HepG2 (cell line): ENCODE results near the gene SCAMP3. TPM values are rescaled to one million over a fixed set of nuclear protein-coding genes. Genes with fewer than 3 reads are reported as not detected.

Source experiments
- AHDC1 ChIP-seq: sonication (generic); formaldehyde crosslinking; IDR thresholded peaks from 2 replicates; pipeline ENCODE4 v1.5.1; 2020; ENCODE audit warnings: mild to moderate bottlenecking, missing genetic modification reagents, borderline replicate concordance
- BORCS8-MEF2B ChIP-seq: sonication (generic); formaldehyde crosslinking; IDR thresholded peaks from 2 replicates; pipeline ENCODE4 v1.8.0; 2022; ENCODE audit warnings: mild to moderate bottlenecking, missing genetic modification reagents
- CBX5 ChIP-seq: sonication (generic); formaldehyde crosslinking; IDR thresholded peaks from 2 replicates; pipeline ENCODE4 v1.4.0; 2020; ENCODE audit warnings: missing genetic modification reagents, borderline replicate concordance
- MEIS2 ChIP-seq: sonication (generic); formaldehyde crosslinking; IDR thresholded peaks from 2 replicates; pipeline ENCODE4 v1.9.0; 2021; ENCODE audit warnings: mild to moderate bottlenecking, missing genetic modification reagents
- NFIC ChIP-seq: IDR thresholded peaks from 2 replicates; pipeline ENCODE4 v1.6.1; 2012; ENCODE audit warnings: mild to moderate bottlenecking, low read length, inconsistent platforms
- PHF8 ChIP-seq: sonication (generic); formaldehyde crosslinking; IDR thresholded peaks from 2 replicates; pipeline ENCODE4 v1.5.0; 2020; ENCODE audit warnings: missing genetic modification reagents
- RAD21 ChIP-seq: fragments of 450-650 bp; formaldehyde crosslinking; IDR thresholded peaks from 2 replicates; pipeline ENCODE4 v1.5.0; 2020; ENCODE audit warnings: mild to moderate bottlenecking
- RAD51 ChIP-seq: fragments of 450-650 bp; IDR thresholded peaks from 2 replicates; pipeline ENCODE4 v1.6.1; 2016; ENCODE audit warnings: borderline replicate concordance
- RARA ChIP-seq: IDR thresholded peaks from 2 replicates; pipeline ENCODE4 v1.6.1; 2016; ENCODE audit warnings: missing genetic modification reagents, missing compliant biosample characterization
- ZFAT ChIP-seq: sonication (generic); formaldehyde crosslinking; conservative IDR thresholded peaks from 2 replicates; pipeline ENCODE4 v1.8.1; 2023; ENCODE audit warnings: missing genetic modification reagents, inconsistent platforms
- ZNF430 ChIP-seq: sonication (generic); formaldehyde crosslinking; IDR thresholded peaks from 2 replicates; pipeline ENCODE4 v1.9.0; 2021; ENCODE audit warnings: mild to moderate bottlenecking, missing genetic modification reagents
- ZNF563 ChIP-seq: sonication (generic); formaldehyde crosslinking; IDR thresholded peaks from 2 replicates; pipeline ENCODE4 v1.8.0; 2022; ENCODE audit warnings: mild to moderate bottlenecking, moderate library complexity, missing genetic modification reagents
- ZNF747 ChIP-seq: sonication (generic); formaldehyde crosslinking; IDR thresholded peaks from 2 replicates; pipeline ENCODE4 v1.8.1; 2023; ENCODE audit warnings: missing genetic modification reagents, mild to moderate bottlenecking, borderline replicate concordance
- ZSCAN29 ChIP-seq: sonication (generic); formaldehyde crosslinking; conservative IDR thresholded peaks from 2 replicates; pipeline ENCODE4 v1.4.0; 2020; ENCODE audit warnings: mild to moderate bottlenecking, missing genetic modification reagents
- polyA plus RNA-seq, 8 experiments: library from polyadenylated mRNA; depleted of rRNA in 3 of 8; stranded (reverse) in 7 of 8; unstranded in 1 of 8; fragments of >200 nt; fragmentation: Illumina TruSeq in 4 of 8; extraction: Trizol in 4 of 8; gene quantifications; 2 replicates each; pipeline versions ENCODE4 v1.2.1 to v1.2.3, GENCODE V29; 2011 to 2016; ENCODE audit warnings: low read depth in 4 of 8, missing spikeins in 1 of 8, mixed read lengths in 1 of 8; ENCODE audit not compliant: insufficient read depth in 1 of 8
- total RNA-seq, 5 experiments: library from RNA; depleted of rRNA; stranded (reverse); fragments of >200 nt; fragmentation: Illumina TruSeq; extraction: Trizol; gene quantifications; 2 replicates each; pipeline ENCODE4 v1.2.3, GENCODE V29; 2016; ENCODE audit warnings: low read depth in 1 of 5
- TF ChIP-seq, protein P1 (sequence below): sonication (generic); formaldehyde crosslinking; IDR thresholded peaks from 2 replicates; pipeline ENCODE4 v1.5.0; 2020; ENCODE audit warnings: mild to moderate bottlenecking, missing genetic modification reagents, moderate library complexity
- TF ChIP-seq, protein P2 (sequence below): sonication (generic); formaldehyde crosslinking; IDR thresholded peaks from 2 replicates; pipeline ENCODE4 v1.4.0; 2020; ENCODE audit warnings: missing genetic modification reagents

The SCAMP3 gene
- total and polyA plus RNA-seq, 2 of the 13 experiments (the other 11 are each of a cell fraction or from before 2014, with no cell fraction given), result 46.8 to 83.3 TPM

GRCh38 chr1:155250633-155251449, 11.3 kb downstream of the SCAMP3 start (continued):
- TF ChIP-seq ZNF430 (CRISPR knock-in tag), result no peak
- TF ChIP-seq BORCS8-MEF2B (CRISPR knock-in tag), result peak; percentile 49; the same call in 1 of the 2 replicates
- peak; percentile 97 for TF ChIP-seq RAD21 (CRISPR knock-in tag)
- TF ChIP-seq RAD51, result no peak
- TF ChIP-seq ZNF747 (CRISPR knock-in tag), result no peak; the same call in 1 of the 2 replicates
- peak; percentile 19 for TF ChIP-seq MEIS2
- TF ChIP-seq, protein P1, sequence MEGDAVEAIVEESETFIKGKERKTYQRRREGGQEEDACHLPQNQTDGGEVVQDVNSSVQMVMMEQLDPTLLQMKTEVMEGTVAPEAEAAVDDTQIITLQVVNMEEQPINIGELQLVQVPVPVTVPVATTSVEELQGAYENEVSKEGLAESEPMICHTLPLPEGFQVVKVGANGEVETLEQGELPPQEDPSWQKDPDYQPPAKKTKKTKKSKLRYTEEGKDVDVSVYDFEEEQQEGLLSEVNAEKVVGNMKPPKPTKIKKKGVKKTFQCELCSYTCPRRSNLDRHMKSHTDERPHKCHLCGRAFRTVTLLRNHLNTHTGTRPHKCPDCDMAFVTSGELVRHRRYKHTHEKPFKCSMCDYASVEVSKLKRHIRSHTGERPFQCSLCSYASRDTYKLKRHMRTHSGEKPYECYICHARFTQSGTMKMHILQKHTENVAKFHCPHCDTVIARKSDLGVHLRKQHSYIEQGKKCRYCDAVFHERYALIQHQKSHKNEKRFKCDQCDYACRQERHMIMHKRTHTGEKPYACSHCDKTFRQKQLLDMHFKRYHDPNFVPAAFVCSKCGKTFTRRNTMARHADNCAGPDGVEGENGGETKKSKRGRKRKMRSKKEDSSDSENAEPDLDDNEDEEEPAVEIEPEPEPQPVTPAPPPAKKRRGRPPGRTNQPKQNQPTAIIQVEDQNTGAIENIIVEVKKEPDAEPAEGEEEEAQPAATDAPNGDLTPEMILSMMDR (CRISPR knock-in tag), result peak; percentile 99
- no peak for TF ChIP-seq ZFAT (CRISPR knock-in tag)
- TF ChIP-seq NFIC, result no peak
- TF ChIP-seq, protein P2, sequence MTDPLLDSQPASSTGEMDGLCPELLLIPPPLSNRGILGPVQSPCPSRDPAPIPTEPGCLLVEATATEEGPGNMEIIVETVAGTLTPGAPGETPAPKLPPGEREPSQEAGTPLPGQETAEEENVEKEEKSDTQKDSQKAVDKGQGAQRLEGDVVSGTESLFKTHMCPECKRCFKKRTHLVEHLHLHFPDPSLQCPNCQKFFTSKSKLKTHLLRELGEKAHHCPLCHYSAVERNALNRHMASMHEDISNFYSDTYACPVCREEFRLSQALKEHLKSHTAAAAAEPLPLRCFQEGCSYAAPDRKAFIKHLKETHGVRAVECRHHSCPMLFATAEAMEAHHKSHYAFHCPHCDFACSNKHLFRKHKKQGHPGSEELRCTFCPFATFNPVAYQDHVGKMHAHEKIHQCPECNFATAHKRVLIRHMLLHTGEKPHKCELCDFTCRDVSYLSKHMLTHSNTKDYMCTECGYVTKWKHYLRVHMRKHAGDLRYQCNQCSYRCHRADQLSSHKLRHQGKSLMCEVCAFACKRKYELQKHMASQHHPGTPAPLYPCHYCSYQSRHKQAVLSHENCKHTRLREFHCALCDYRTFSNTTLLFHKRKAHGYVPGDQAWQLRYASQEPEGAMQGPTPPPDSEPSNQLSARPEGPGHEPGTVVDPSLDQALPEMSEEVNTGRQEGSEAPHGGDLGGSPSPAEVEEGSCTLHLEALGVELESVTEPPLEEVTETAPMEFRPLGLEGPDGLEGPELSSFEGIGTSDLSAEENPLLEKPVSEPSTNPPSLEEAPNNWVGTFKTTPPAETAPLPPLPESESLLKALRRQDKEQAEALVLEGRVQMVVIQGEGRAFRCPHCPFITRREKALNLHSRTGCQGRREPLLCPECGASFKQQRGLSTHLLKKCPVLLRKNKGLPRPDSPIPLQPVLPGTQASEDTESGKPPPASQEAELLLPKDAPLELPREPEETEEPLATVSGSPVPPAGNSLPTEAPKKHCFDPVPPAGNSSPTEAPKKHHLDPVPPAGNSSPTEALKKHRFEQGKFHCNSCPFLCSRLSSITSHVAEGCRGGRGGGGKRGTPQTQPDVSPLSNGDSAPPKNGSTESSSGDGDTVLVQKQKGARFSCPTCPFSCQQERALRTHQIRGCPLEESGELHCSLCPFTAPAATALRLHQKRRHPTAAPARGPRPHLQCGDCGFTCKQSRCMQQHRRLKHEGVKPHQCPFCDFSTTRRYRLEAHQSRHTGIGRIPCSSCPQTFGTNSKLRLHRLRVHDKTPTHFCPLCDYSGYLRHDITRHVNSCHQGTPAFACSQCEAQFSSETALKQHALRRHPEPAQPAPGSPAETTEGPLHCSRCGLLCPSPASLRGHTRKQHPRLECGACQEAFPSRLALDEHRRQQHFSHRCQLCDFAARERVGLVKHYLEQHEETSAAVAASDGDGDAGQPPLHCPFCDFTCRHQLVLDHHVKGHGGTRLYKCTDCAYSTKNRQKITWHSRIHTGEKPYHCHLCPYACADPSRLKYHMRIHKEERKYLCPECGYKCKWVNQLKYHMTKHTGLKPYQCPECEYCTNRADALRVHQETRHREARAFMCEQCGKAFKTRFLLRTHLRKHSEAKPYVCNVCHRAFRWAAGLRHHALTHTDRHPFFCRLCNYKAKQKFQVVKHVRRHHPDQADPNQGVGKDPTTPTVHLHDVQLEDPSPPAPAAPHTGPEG, result no peak
- 0 out of 2 replicates have a peak, but pooled peaks have one; percentile 36 for TF ChIP-seq AHDC1 (CRISPR knock-in tag)
- peak; percentile 42 for TF ChIP-seq RARA (CRISPR knock-in tag)
- peak; percentile 56; the same call in 1 of the 2 replicates for TF ChIP-seq ZNF563 (CRISPR knock-in tag)
- no peak; the same call in 1 of the 2 replicates for TF ChIP-seq CBX5 (CRISPR knock-in tag)
- no peak for TF ChIP-seq ZSCAN29 (CRISPR knock-in tag)
- peak; percentile 43; the same call in 1 of the 2 replicates for TF ChIP-seq PHF8 (CRISPR knock-in tag)
